T-helper 2 cell (primary cell): Measurements from ENCODE around the gene ADIG.

ENCODE experiments used
- DNase-seq, 5 experiments: peaks; one replicate each; pipeline versions ENCODE4 v3.0.0 to v3.0.0-alpha.2; 2012 to 2022

Gene ADIG

DNA sequence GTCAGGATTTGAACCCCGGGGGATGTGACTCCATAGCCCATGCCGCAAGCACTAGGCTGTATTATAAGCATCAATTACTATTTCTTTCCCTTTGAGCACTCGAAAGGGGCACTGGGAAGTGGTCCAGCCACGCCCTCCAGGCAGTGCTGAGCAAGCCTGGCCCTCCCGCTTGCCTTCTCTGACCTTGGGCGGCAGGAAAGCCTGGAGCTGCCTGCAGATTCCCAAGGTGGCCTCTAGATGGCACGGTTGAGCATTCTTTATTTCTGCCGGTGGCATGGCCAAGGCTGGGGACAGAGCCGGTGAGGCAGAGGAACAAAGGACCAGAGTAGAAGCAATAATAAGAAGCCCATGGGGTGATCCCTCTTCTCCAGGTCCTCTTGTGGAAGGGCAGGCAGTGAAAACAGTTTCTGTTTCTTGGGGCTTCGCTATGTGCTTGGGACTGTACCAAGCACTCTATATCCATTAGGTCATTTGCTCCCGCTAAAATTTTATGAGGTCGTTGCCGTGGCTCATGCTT lies 52.6 kb downstream of the ADIG start:
- peak in 4 of 5 experiments; percentile 17 to 42 (median 27) for DNase-seq

DNA sequence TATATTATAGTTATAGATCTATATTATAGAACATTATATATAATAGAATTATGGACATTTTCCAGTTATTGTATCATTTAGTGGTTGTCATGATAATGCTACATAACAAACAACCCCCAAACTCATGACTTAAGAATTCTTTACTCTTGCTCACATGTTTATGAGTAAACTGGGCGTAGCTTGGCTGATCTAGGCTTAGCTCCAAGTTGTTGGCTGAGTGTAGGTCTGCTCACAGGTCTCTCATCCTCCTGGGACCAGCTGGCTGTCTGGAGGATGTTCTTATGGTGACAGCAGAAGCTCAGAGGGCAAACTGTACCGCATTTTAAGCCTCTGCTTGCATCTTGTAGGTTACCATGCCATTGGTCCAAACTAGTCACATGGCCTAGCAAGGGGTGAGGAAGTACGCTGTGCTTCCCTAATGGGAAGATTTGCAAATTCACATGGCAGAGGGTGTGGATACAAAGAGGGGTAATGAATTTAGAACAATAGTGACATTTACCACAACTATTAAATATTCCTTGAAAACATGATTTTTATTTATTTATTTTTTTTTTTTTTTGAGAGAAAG lies 54.8 kb downstream of the ADIG start:
- DNase-seq, result no peak
